GM23248 (cell line): Measurements from ENCODE around the gene EML4. TPM values are rescaled to one million over a fixed set of nuclear protein-coding genes. Genes with fewer than 3 reads are reported as not detected.
"Not testable (repeated sequence)": the region's sequence is repeated elsewhere in the genome, so short reads cannot be mapped to it uniquely, and the experiment has no call there.

Experiments used
- DNase-seq: peaks from one replicate; pipeline ENCODE4 v3.0.0-alpha.2; 2015
- H2AFZ ChIP-seq: fragments of 200-600 bp; sonication (generic); 2 replicates; pipeline ENCODE4 v1.6.1; 2016; ENCODE audit warnings: antibody characterized with exemption
- H3F3A ChIP-seq: fragments of 200-600 bp; sonication (generic); 2 replicates; pipeline ENCODE4 v1.6.1; 2016; ENCODE audit warnings: mild to moderate bottlenecking, antibody characterized with exemption, mixed run types; ENCODE audit not compliant: insufficient read depth
- H3K27ac ChIP-seq: fragments of 200-600 bp; sonication (generic); 2 replicates; pipeline ENCODE4 v1.5.1; 2016; ENCODE audit warnings: mild to moderate bottlenecking
- H3K27me3 ChIP-seq: fragments of 200-600 bp; sonication (generic); replicated peaks from 2 replicates; pipeline ENCODE4 v1.6.1; 2016; ENCODE audit warnings: mild to moderate bottlenecking; ENCODE audit not compliant: insufficient read depth
- H3K36me3 ChIP-seq: fragments of 200-600 bp; sonication (generic); 2 replicates; pipeline ENCODE4 v1.6.1; 2016; ENCODE audit warnings: low read depth, mild to moderate bottlenecking
- H3K4me1 ChIP-seq: fragments of 200-600 bp; sonication (generic); 2 replicates; pipeline ENCODE4 v1.6.1; 2016; ENCODE audit warnings: mild to moderate bottlenecking; ENCODE audit not compliant: insufficient read depth
- H3K4me2 ChIP-seq: fragments of 200-600 bp; sonication (generic); one replicate; pipeline ENCODE4 v1.6.1; 2016; ENCODE audit warnings: mild to moderate bottlenecking; ENCODE audit not compliant: unreplicated experiment
- H3K4me3 ChIP-seq: fragments of 200-600 bp; sonication (generic); 2 replicates; pipeline ENCODE4 v1.5.1; 2016; ENCODE audit warnings: mild to moderate bottlenecking
- H3K79me2 ChIP-seq: fragments of 200-600 bp; sonication (generic); 2 replicates; pipeline ENCODE4 v1.6.1; 2016; ENCODE audit warnings: mild to moderate bottlenecking; ENCODE audit not compliant: insufficient read depth
- H3K9ac ChIP-seq: fragments of 200-600 bp; sonication (generic); 2 replicates; pipeline ENCODE4 v1.6.1; 2016; ENCODE audit warnings: mild to moderate bottlenecking
- H3K9me2 ChIP-seq: fragments of 200-600 bp; sonication (generic); 2 replicates; pipeline ENCODE4 v1.6.1; 2016; ENCODE audit warnings: mixed run types, mild to moderate bottlenecking, moderate library complexity; ENCODE audit not compliant: insufficient read depth
- H3K9me3 ChIP-seq: fragments of 200-600 bp; sonication (generic); one replicate; pipeline ENCODE4 v1.6.1; 2017; ENCODE audit warnings: low read depth
- H4K20me1 ChIP-seq: fragments of 200-600 bp; sonication (generic); 2 replicates; pipeline ENCODE4 v1.6.0; 2016; ENCODE audit not compliant: insufficient read depth
- EZH2 ChIP-seq: fragments of 200-600 bp; sonication (generic); IDR thresholded peaks from 2 replicates; pipeline ENCODE4 v1.6.1; 2018; ENCODE audit warnings: antibody characterized with exemption, mild to moderate bottlenecking; ENCODE audit not compliant: insufficient read depth, poor library complexity, severe bottlenecking
- EZH2phosphoT487 ChIP-seq: fragments of 200-600 bp; sonication (generic); IDR thresholded peaks from 2 replicates; pipeline ENCODE4 v1.6.1; 2018; ENCODE audit warnings: antibody characterized with exemption, moderate library complexity, mild to moderate bottlenecking, low read depth; ENCODE audit not compliant: insufficient read depth
- WGBS, 2 experiments: methylation state at CpG; one replicate each; pipeline ENCODE4 v1.1.6; 2015 to 2017; ENCODE audit warnings: low lambda C conversion rate in 2 of 2, low coverage in 1 of 2; ENCODE audit errors: missing lambda C conversion rate in 2 of 2; 5-methylcytosine and 5-hydroxymethylcytosine counted together
- in situ Hi-C: fragments of 300-500 bp; cut with MboI; formaldehyde crosslinking; loops from 2 replicates; pipeline ENCODE4 v1.15.0; 2020
- polyA plus RNA-seq: library from polyadenylated mRNA; unstranded; fragments of >200 nt; fragmentation: Nextera tagmentation; extraction: Ambion mirVana; gene quantifications from 2 replicates; pipeline ENCODE4 v1.2.1, GENCODE V29; 2016
- total RNA-seq: library from RNA; depleted of rRNA; stranded (reverse); fragments of >200 nt; shearing (Covaris generic); gene quantifications from 2 replicates; pipeline ENCODE4 v1.2.3, GENCODE V29; 2014

EML4 gene
- total and polyA plus RNA-seq, 2 experiments from 2014 or later = 19.3 to 21.7 TPM

DNA sequence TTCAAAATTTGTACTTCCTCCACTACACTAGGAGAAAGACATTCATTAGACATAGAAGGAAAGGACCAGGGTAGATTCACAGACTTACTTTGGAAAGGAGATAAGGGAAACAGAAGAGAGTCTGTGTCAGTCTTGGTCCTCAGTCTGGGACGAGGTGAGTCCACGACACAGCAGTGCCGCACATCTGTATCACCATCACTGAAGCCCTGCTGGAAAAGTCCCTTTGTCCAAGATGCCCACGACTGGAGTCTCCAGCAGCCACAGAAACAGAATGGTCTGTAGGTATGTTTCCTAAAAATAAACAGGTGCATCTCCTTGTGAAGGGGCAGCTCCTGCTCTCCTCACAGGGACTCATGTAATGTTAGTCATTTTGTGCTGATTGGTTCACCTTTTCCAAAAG, 164.4 kb downstream of the EML4 start:
- no peak for DNase-seq
- H2AFZ ChIP-seq = no peak overlapping the region
- H3K9me3 ChIP-seq = no peaks in the 10 kb centered on the region
- 99 to 100% methylated on average over 4 of the region's 4 CpGs for WGBS, 2 experiments
- no peaks in the 10 kb centered on the region for H4K20me1 ChIP-seq
- peaks cover 18% of the 10 kb centered on the region; the same call in 1 of the 2 replicates for H3K36me3 ChIP-seq
- H3K79me2 ChIP-seq = peaks cover 33% of the 10 kb centered on the region
- peaks cover 17% of the 10 kb centered on the region; the same call in 1 of the 2 replicates for H3K4me1 ChIP-seq
- H3K4me3 ChIP-seq = no peak overlapping the region
- no peak overlapping the region for H3K4me2 ChIP-seq
- no peak for TF ChIP-seq EZH2
- no peaks in the 10 kb centered on the region for H3K9me2 ChIP-seq
- no peaks in the 10 kb centered on the region for H3K27me3 ChIP-seq
- no peak overlapping the region for H3K27ac ChIP-seq
- peaks cover 6% of the 10 kb centered on the region for H3F3A ChIP-seq
- in situ Hi-C loops = no loop called here
- H3K9ac ChIP-seq = no peak overlapping the region

GRCh38 chr2:42334220-42334619, 165.1 kb downstream of the EML4 start:
- Histone ChIP-seq H2AFZ (no peak overlapping the region), H3K36me3 (peaks cover 11% of the 10 kb centered on the region; the same call in 1 of the 2 replicates), H3F3A (peaks cover 6% of the 10 kb centered on the region; the same call in 1 of the 2 replicates), H3K27me3 (no peaks in the 10 kb centered on the region), H3K4me1 (peaks cover 17% of the 10 kb centered on the region; the same call in 1 of the 2 replicates), H4K20me1 (no peaks in the 10 kb centered on the region), H3K9me2 (no peaks in the 10 kb centered on the region), H3K9me3 (no peaks in the 10 kb centered on the region), H3K4me2 (no peak overlapping the region), H3K79me2 (peaks cover 38% of the 10 kb centered on the region), H3K27ac (no peak overlapping the region), H3K4me3 (no peak overlapping the region), H3K9ac (no peak overlapping the region)
- 81 to 85% methylated on average over 3 of the region's 3 CpGs for WGBS, 2 experiments
- TF ChIP-seq EZH2 (no peak), EZH2phosphoT487 (no peak)
- DNase-seq = no peak
- in situ Hi-C loops = no loop called here

DNA sequence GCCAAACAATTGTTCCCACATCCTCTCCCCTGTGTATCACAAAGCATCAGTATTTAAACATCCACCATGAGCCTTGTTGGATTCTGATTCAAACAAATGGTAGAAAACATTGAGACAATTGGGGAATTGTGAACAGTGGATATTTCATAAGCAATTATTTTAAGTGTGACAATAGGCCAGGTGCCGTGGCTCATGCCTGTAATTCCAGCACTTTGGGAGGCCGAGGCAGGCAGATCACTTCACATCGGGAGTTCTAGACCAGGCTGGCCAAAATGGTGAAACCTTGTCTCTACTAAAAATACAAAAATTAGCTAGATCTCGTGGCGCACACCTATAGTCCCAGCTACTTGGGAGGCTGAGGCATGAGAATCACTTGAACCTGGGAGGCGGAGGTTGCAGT, 165.7 kb downstream of the EML4 start:
- H3K9me3 ChIP-seq, H3K36me3 ChIP-seq, H3K9me2 ChIP-seq, in situ Hi-C loops, DNase-seq, H3K4me3 ChIP-seq, H3K27ac ChIP-seq, H3K9ac ChIP-seq, H3F3A ChIP-seq, H3K27me3 ChIP-seq, H3K4me2 ChIP-seq, H4K20me1 ChIP-seq, H2AFZ ChIP-seq: not testable (repeated sequence)
- Histone ChIP-seq H3K79me2 (peaks cover 45% of the 10 kb centered on the region), H3K4me1 (peaks cover 17% of the 10 kb centered on the region; the same call in 1 of the 2 replicates)
- 92 to 97% methylated on average over 6 of the region's 6 CpGs for WGBS, 2 experiments

DNA sequence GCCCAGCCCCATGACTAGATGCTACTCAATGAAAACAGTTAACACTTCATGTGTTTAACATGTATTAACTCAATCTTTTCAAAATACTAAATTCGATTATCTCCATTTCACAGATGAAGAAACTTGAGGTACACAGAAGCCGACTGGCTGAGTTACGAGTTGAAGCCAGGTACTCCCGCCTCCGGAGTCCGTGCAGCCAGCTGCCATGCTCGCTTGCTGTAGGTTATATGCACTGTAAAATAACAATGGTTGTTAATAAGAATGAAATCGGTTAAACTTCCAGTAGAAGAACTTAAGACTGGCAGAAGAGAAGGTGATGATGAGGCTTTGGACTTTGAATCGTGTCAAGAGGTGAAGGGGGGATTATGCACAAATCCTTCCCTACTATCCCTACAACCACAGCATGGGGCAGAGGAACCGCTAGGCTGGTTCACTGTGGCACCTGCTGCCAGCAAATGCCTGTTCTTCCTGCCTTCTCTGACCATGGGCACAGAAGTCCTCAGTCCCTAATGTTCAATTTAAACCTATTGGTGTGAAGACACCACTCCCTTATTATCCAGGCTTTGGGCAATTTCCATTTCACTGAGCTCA, 166.5 kb downstream of the EML4 start:
- no peak overlapping the region for H3K9ac ChIP-seq
- H3K9me3 ChIP-seq = no peaks in the 10 kb centered on the region
- H4K20me1 ChIP-seq = no peaks in the 10 kb centered on the region
- 0 out of 2 replicates have a peak, but pooled peaks cover 7% of the 10 kb centered on the region for H3K36me3 ChIP-seq
- no peak for DNase-seq
- H3K4me2 ChIP-seq = no peak overlapping the region
- 93 to 94% methylated on average over 10 of the region's 10 CpGs for WGBS, 2 experiments
- H3F3A ChIP-seq = peaks cover 6% of the 10 kb centered on the region; the same call in 1 of the 2 replicates
- in situ Hi-C loops = no loop called here
- H3K9me2 ChIP-seq = no peaks in the 10 kb centered on the region
- H3K27ac ChIP-seq = no peak overlapping the region
- H3K27me3 ChIP-seq = no peaks in the 10 kb centered on the region
- H2AFZ ChIP-seq = no peak overlapping the region
- no peak for TF ChIP-seq EZH2phosphoT487
- TF ChIP-seq EZH2 = no peak
- H3K4me1 ChIP-seq = peaks cover 13% of the 10 kb centered on the region; the same call in 1 of the 2 replicates
- H3K4me3 ChIP-seq = no peak overlapping the region
- H3K79me2 ChIP-seq = peaks cover 52% of the 10 kb centered on the region
